GM18526 (cell line): Measurements from ENCODE around the gene ZBED3.

Source experiments
- POLR2A ChIP-seq: IDR thresholded peaks from 3 replicates; pipeline ENCODE4 v1.6.1; 2011; ENCODE audit not compliant: insufficient read length; ENCODE audit errors: extremely low read depth

ZBED3 gene

DNA sequence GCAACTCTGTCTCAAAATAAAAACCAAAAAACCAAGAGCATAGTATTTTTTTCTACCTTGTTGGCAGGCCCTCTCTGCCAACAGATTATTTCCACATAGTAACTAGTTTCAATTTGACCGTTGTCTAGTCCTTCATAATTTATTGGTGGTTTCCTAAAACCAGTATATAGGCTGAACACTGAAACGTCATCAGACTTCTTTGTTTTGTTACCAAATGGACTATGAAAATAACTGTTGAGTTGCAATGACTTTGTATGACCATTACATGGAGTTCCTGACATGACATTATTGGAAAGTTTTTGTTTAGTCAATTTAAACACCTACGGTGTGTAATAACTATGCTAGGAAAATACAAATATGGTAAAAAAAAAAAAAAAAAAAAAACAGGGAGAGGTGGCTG, 55.2 kb downstream of the ZBED3 start:
- no peak for TF ChIP-seq POLR2A

DNA sequence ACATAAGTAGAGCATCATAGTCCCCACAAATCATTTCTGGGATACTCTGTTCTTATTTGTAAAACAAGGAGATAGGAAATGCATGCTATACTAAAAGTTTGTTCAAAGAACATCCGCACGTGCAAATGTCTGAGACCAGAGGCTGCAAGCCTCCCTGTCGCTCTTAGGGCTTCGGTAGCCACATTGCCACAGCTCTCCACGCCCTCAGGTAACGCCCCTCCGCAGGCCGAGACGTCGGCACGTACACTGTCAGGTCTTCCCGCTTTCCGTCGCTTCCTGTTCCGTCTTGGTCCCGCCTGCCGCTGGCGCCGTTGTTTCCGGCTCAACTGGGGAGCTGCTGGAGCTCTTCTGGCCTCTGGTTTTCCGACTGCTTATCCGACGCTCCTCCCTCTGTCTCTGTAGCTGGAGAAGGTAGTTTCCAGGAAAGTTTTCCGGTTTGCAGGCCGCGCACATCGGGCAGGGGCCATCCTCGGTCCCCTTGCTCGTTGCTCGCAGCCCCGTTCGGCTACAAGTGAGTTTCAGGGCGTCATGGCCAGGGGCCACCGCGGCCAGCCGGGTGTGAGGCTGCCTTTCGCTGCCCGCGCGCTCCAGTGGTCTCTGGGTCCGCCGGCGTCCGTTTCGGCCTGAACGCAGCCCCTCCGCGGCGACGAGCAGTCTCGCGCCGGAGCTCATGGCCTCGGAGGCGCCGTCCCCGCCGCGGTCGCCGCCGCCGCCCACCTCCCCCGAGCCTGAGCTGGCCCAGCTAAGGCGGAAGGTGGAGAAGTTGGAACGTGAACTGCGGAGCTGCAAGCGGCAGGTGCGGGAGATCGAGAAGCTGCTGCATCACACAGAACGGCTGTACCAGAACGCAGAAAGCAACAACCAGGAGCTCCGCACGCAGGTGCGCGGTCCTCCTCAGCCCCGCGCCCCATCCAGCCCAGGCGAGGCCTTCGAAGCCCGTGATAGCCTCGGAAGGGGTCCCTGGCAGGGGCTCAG, 56.7 kb downstream of the ZBED3 start, which contains the start of gene AGGF1:
Gene AGGF1, plus strand, starts transcription at position 308 of the 975 bp plus-strand sequence. Its CDS starts 363 bp downstream, at position 671.
- peak; percentile 88 for TF ChIP-seq POLR2A

DNA sequence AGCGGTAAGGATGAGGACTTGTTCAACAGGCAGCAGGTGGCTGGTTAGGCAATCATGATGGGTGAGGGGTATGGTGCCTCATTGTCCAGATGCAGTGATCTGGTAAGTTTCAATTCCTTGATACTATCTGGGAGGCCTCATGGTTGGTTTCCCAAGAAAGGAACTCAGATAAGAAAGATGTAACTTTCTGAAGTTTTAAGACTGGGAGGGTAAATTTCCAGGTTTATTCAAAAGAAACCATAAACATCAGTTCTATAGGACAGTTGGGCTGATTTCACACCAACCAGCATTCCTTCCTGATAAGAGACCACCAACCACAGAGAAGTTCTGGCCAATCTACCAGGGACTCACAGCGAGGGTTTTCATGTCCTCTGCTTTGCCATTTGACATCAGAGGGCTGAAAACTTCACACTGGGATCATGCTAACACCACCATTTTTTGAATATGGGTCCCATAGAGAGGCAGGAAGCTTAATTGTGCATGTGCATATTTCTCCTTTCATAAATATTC, 57.7 kb downstream of the ZBED3 start:
- no peak for TF ChIP-seq POLR2A

DNA sequence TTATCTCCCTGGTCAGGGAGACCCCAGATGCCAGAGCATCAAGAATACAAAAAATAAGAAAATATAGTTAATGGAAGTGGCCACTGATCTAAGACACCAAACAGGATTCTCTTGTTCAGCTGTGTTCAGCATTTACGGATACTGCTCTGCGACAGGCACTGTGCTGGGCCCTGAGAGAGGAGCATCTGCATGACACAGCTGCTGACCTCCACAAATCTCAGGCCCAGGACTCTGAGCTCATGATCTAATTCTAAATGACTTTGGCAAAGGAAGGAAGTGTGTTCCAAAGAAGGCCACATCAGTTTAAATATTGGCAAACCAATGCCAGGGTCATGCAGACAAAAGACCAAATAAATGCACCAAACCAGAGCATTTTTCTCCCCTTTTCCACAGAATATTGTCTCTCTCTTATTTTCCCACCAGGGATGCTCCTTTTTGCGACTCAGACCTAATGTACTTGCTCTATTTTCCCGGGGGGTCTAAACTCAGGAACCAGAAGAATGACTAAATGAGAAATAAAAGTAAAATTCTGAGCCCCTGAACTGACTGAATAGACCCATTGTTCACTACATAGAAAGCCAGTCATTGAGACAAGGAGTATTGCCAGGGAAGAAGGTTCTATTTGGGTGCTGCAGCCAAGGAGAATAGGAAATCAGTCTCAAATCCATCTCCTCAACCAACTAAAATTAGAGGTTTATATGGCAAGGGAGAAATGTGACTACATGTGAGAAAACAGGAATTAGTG, 58.3 kb downstream of the ZBED3 start:
- TF ChIP-seq POLR2A = no peak

DNA sequence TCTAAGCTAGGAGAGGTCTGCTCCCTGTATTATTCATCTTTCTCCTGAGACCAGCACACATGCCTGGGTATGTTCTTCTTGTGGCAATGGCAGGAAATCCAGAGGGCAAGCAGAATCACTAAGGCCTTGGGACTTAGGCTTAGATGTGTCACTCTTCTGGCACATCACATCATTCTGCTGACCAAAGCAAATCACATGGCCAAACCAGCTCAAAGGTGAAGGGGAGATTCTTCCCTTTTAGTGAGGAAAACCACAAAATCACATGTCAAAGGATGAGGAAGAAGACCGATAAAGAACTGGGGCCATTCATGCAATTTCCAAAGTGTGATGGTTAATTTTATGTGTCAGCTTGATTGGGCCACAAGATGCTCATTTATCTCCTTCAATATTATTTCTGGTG, 62.6 kb downstream of the ZBED3 start:
- TF ChIP-seq POLR2A = no peak

DNA sequence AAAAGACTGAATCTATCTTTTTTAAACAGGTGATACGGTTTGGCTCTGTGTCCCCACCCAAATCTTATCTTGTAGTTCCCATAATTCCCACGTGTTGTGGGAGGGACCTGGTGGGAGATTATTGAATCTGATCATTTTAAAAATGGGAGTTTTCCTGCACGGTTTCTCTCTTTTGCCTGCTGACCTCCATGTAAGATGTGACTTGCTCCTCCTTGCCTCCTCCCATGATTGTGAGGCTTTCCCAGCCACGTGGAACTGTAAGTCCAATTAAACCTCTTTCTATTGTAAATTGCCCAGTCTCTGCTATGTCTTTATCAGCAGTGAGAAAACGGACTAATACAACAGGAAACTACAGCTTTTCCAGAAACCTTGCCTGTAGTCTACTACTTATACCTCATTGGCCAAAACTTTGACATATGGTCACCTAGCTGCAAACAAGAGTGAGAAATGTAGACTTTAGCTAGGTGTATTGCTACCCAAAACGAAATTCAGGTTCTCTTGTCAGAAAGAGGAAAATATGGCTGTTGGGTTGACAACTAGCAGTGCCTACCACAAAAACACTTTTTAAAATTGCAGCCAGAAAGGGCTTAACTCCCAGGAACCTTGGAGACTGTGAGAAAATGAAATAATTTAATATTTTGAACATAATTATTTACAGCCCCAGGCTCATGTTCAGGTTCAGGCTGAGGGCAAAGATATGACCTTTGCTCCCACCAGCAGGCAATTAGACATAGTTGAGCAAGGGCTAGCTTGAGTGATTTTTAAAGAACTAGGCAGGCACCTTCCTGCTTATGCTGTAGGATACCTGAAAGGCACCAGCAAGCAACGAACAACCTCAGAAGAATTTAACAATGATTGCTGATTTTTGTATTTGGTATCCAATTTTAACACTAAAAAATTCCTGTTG, 64.3 kb downstream of the ZBED3 start:
- TF ChIP-seq POLR2A = no peak
